ENCODE measurements around the gene SSBP3. TPM values are rescaled to one million over a fixed set of nuclear protein-coding genes. Genes with fewer than 3 reads are reported as not detected.

Gene SSBP3
- total and polyA plus RNA-seq, 9 of the 15 experiments (the other 6 are each of a cell fraction or from before 2014, with no cell fraction given): 8.7 to 108 (median 33.8) TPM

DNA sequence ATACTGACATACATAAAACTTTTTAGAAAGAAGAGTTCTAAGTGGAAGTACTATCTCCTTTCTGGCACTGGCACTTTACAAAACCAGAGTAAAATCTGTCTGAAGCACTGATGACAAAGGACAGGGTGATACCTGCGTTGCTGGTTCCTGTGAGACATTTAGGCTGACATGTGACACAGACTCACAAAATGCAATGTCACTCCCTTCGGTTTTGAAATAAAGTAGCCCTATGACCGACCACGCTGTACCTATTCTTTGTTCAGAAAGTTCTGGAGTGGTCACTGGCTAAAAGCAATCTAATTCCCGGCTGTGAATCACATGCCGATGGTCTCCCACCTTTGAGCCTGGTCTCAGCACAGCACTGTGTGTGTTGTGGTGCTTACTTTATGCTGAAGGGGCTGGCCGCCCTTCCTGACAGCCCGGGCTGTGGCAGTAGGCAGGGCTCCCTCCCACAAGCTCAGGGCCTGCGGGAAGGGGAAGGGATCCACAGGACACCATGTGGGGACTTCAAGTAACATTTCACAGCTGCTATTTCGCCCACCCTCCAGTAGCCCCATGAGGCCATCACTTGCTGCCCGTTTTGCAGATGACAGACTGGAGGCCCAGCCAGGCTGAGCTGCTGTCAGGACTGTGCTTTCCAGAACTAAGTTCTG is 158.2 kb downstream of the SSBP3 start (continued):
- TF ChIP-seq, protein P1, sequence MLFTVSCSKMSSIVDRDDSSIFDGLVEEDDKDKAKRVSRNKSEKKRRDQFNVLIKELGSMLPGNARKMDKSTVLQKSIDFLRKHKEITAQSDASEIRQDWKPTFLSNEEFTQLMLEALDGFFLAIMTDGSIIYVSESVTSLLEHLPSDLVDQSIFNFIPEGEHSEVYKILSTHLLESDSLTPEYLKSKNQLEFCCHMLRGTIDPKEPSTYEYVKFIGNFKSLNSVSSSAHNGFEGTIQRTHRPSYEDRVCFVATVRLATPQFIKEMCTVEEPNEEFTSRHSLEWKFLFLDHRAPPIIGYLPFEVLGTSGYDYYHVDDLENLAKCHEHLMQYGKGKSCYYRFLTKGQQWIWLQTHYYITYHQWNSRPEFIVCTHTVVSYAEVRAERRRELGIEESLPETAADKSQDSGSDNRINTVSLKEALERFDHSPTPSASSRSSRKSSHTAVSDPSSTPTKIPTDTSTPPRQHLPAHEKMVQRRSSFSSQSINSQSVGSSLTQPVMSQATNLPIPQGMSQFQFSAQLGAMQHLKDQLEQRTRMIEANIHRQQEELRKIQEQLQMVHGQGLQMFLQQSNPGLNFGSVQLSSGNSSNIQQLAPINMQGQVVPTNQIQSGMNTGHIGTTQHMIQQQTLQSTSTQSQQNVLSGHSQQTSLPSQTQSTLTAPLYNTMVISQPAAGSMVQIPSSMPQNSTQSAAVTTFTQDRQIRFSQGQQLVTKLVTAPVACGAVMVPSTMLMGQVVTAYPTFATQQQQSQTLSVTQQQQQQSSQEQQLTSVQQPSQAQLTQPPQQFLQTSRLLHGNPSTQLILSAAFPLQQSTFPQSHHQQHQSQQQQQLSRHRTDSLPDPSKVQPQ (CRISPR knock-in tag; IDR thresholded peaks at IDR 0.05; ENCODE audit: borderline replicate concordance): no peak
- peak; percentile 53 for TF ChIP-seq C11orf30 (IDR thresholded peaks at IDR 0.05; ENCODE audit: low read depth)
- peak; percentile 75 for TF ChIP-seq MAFG (tag; conservative IDR thresholded peaks at IDR 0.05)
- peak; percentile 54 for TF ChIP-seq NFE2 (IDR thresholded peaks at IDR 0.05; ENCODE audit: low read depth)

DNA sequence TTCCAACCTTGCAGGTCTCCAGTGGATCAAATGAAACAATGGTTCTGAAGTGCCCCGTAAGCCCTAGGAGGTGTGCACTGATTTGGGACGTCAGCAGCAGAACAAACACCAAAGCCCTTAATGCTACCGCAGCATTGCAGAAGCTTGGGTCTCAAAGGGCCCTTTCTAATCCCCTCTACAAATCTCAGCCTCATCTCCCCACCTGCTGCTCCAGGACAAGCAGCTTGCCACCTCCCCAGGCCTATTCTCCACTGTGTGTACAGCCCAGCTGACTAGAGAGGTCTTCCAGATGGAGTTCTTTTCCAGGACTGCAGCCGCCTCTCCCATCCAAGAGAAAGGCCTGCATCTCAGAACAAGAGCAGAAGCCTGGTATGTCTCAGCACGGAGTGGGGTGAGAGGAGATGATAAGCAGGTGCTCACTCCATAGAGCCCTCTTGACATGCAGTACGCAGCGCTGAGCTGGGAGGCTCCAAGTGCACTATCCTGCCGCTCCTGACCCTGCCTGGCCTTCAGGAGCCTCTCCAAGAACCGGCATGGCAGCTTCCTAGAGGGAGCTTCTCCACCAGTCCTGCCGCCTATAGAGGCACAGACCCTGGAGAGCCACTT is 160.0 kb downstream of the SSBP3 start:
- no peak overlapping the region for H3K9ac ChIP-seq (ENCODE audit: insufficient read depth in 1 of 2, low read depth in 2 of 2, low read length in 2 of 2)
- no peak for TF ChIP-seq TARDBP (IDR thresholded peaks at IDR 0.05)
- TF ChIP-seq SRSF9 (IDR thresholded peaks at IDR 0.05; ENCODE audit: borderline replicate concordance, low read depth, low read length): no peak
- TF ChIP-seq REST (IDR thresholded peaks at IDR 0.05; ENCODE audit: borderline replicate concordance): no peak
- no peak for TF ChIP-seq REST (CRISPR knock-in tag; IDR thresholded peaks at IDR 0.05; ENCODE audit: low read depth)
- no peak for TF ChIP-seq ZFP1 (CRISPR knock-in tag; IDR thresholded peaks at IDR 0.05)
- no peak for TF ChIP-seq SETDB1 (IDR thresholded peaks at IDR 0.05; ENCODE audit: low read length)

More for the DNA sequence above, 160.0 kb downstream of the SSBP3 start:
- ATAC-seq (no peak), FAIRE-seq (no peak), DNase-seq (ENCODE audit: extremely low read depth in 1 of 4, low spot score in 3 of 4) (no peak)
- Histone ChIP-seq H3K4me3 (no peak overlapping the region), H3K9me1 (ENCODE audit: control insufficient read depth, insufficient read depth, low read length) (no peaks in the 10 kb centered on the region), H3K9me3 (replicated peaks; ENCODE audit: control insufficient read depth, insufficient read depth, low read depth, low read length) (no peaks in the 10 kb centered on the region), H3K4me1 (replicated peaks in 1 of 2; ENCODE audit: control insufficient read depth in 2 of 2, insufficient read depth in 2 of 2, low read length in 2 of 2) (peaks cover 0 to 4% of the 10 kb centered on the region in 2 experiments; a peak in 2 of 5 replicates), H3K27ac (ENCODE audit: extremely low read depth, low read depth, low read length) (no peak overlapping the region), H3K27me3 (ENCODE audit: control insufficient read depth in 2 of 2, insufficient read depth in 2 of 2, low read length in 2 of 2) (no peaks in the 10 kb centered on the region), H3K4me2 (ENCODE audit: insufficient read depth, low read length) (no peak overlapping the region), H3K79me2 (ENCODE audit: control insufficient read depth, insufficient read depth, low read length) (no peaks in the 10 kb centered on the region), H3K36me3 (ENCODE audit: control insufficient read depth, insufficient read depth, low read length) (peaks cover 74% of the 10 kb centered on the region; the same call in 2 of the 3 replicates), H2AFZ (ENCODE audit: low read depth, low read length) (no peak overlapping the region), H4K20me1 (replicated peaks; ENCODE audit: control insufficient read depth, insufficient read depth, low read length) (peaks cover 3% of the 10 kb centered on the region; the same call in 1 of the 2 replicates)
- no TSS peak for BruUV-seq (replicated peaks)
- in situ Hi-C loops (cut with MboI): no loop called here
- intact Hi-C loops (cut with micrococcal nuclease): no loop called here
- WGBS (ENCODE audit: insufficient coverage, low coverage, missing lambda C conversion rate): 88% methylated on average over 10 of the region's 10 CpGs
- ChIA-PET CTCF (ENCODE audit: low intra/inter-chr PET ratio) (no interaction called here), POLR2A (interaction anchor here (0.6 to 0.9 kb wide), 4 partner anchors 22 to 1474 kb away, joined by 3 read pairs; no protein-coding TSS in a partner anchor)
